Hepatocyte (in vitro differentiated cells): ENCODE measurements around the gene LUC7L.

Experiments used
- CTCF ChIP-seq: fragments of 200-600 bp; sonication (generic); IDR thresholded peaks from 2 replicates; pipeline ENCODE4 v1.5.1; 2016; ENCODE audit warnings: antibody characterized with exemption, mild to moderate bottlenecking; ENCODE audit not compliant: poor library complexity
- EZH2 ChIP-seq: fragments of 200-600 bp; sonication (generic); IDR thresholded peaks from 2 replicates; pipeline ENCODE4 v1.6.1; 2016; ENCODE audit warnings: antibody characterized with exemption, mild to moderate bottlenecking, borderline replicate concordance

- TF ChIP-seq CTCF, result no peak
- no peak for TF ChIP-seq EZH2
Observed at GRCh38 chr16:166375-167121, 62.7 kb downstream of the LUC7L start.
